Measurements from ENCODE around the gene SPECC1.

DNA sequence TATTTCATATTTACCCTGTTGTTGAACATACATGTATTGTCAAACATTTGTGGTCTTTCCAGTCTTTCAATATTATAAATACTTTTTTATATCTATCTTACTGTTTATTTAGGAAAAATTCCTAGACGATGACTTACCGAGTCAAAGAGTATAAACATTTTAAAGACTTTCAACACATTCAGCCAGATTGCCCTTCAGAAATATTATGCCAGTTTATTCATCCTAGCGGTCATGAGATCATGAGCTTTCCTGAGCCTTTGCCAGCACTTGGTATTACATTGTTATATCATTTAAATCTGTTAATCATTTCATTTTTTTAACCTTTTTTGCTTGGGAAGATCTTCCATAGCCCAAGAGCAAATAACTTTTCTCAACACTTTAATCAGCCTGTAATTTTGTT is 197.4 kb downstream of the SPECC1 start:
- no peak for TF ChIP-seq POLR2A (IDR thresholded peaks at IDR 0.05)
- TF ChIP-seq, protein P1, sequence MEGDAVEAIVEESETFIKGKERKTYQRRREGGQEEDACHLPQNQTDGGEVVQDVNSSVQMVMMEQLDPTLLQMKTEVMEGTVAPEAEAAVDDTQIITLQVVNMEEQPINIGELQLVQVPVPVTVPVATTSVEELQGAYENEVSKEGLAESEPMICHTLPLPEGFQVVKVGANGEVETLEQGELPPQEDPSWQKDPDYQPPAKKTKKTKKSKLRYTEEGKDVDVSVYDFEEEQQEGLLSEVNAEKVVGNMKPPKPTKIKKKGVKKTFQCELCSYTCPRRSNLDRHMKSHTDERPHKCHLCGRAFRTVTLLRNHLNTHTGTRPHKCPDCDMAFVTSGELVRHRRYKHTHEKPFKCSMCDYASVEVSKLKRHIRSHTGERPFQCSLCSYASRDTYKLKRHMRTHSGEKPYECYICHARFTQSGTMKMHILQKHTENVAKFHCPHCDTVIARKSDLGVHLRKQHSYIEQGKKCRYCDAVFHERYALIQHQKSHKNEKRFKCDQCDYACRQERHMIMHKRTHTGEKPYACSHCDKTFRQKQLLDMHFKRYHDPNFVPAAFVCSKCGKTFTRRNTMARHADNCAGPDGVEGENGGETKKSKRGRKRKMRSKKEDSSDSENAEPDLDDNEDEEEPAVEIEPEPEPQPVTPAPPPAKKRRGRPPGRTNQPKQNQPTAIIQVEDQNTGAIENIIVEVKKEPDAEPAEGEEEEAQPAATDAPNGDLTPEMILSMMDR (IDR thresholded peaks at IDR 0.05), result no peak
